PC-9 (cell line): ENCODE measurements around the gene AP1S2. TPM values are rescaled to one million over a fixed set of nuclear protein-coding genes. Genes with fewer than 3 reads are reported as not detected.

Source experiments
- BruUV-seq: library from RNA; stranded (reverse); fragments of 400-500 nt; replicated peaks from 2 replicates; lab custom pipeline; 2021; lab: Mats Ljungman, UMichigan
- CTCF ChIA-PET: fragments of 300-600 bp; sonication (Branson Sonifier 250); formaldehyde crosslinking; loops from one replicate; lab custom pipeline; 2022; ENCODE audit warnings: antibody characterized with exemption; lab: Charles Lee
- POLR2A ChIA-PET: fragments of 300-600 bp; sonication (Branson Sonifier 250); formaldehyde crosslinking; loops from one replicate; lab custom pipeline; 2022; ENCODE audit warnings: antibody characterized with exemption; ENCODE audit not compliant: unreplicated experiment; lab: Charles Lee
- DNase-seq, 2 experiments: peaks; one replicate each; pipeline versions ENCODE4 v3.0.0 to v3.0.0-alpha.2; 2015 to 2022; ENCODE audit warnings: mixed read lengths in 1 of 2
- H2AFZ ChIP-seq: fragments of 200-600 bp; sonication (generic); 2 replicates; pipeline ENCODE4 v1.8.1; 2017; ENCODE audit warnings: antibody characterized with exemption
- H3F3A ChIP-seq: fragments of 200-600 bp; sonication (generic); 2 replicates; pipeline ENCODE4 v1.8.1; 2017; ENCODE audit warnings: antibody characterized with exemption, mild to moderate bottlenecking, low read depth; ENCODE audit not compliant: insufficient read depth
- H3K27ac ChIP-seq: fragments of 200-600 bp; sonication (generic); 2 replicates; pipeline ENCODE4 v1.6.1; 2016; ENCODE audit warnings: mixed run types
- H3K27me3 ChIP-seq: fragments of 200-600 bp; sonication (generic); 2 replicates; pipeline ENCODE4 v1.6.1; 2016; ENCODE audit warnings: low read depth, mixed run types; ENCODE audit not compliant: insufficient read depth
- H3K36me3 ChIP-seq: fragments of 200-600 bp; sonication (generic); 2 replicates; pipeline ENCODE4 v1.6.1; 2016; ENCODE audit warnings: low read depth, mixed run types
- H3K4me1 ChIP-seq: fragments of 200-600 bp; sonication (generic); replicated peaks from 2 replicates; pipeline ENCODE4 v1.6.1; 2016; ENCODE audit warnings: mixed run types; ENCODE audit not compliant: insufficient read depth
- H3K4me2 ChIP-seq: fragments of 200-600 bp; sonication (generic); 2 replicates; pipeline ENCODE4 v1.6.1; 2017; ENCODE audit warnings: mixed run types
- H3K4me3 ChIP-seq: fragments of 200-600 bp; sonication (generic); 2 replicates; pipeline ENCODE4 v1.6.1; 2016; ENCODE audit warnings: mixed run types
- H3K79me2 ChIP-seq: fragments of 200-600 bp; sonication (generic); 2 replicates; pipeline ENCODE4 v1.6.1; 2017; ENCODE audit warnings: low read depth, mixed run types
- H3K9me2 ChIP-seq: fragments of 200-600 bp; sonication (generic); 2 replicates; pipeline ENCODE4 v1.8.1; 2017; ENCODE audit warnings: mild to moderate bottlenecking; ENCODE audit not compliant: insufficient read depth
- H3K9me3 ChIP-seq: fragments of 200-600 bp; sonication (generic); 2 replicates; pipeline ENCODE4 v1.8.1; 2016; ENCODE audit warnings: low read depth; ENCODE audit not compliant: insufficient read depth
- H4K20me1 ChIP-seq: fragments of 200-600 bp; sonication (generic); 2 replicates; pipeline ENCODE4 v1.8.1; 2017; ENCODE audit not compliant: insufficient read depth
- CTCF ChIP-seq: fragments of 200-600 bp; sonication (generic); conservative IDR thresholded peaks from 2 replicates; pipeline ENCODE4 v1.6.1; 2017; ENCODE audit warnings: mixed run types, antibody characterized with exemption, mild to moderate bottlenecking, moderate library complexity
- EZH2 ChIP-seq: fragments of 200-600 bp; sonication (generic); IDR thresholded peaks from 2 replicates; pipeline ENCODE4 v1.8.0; 2017; ENCODE audit warnings: antibody characterized with exemption, low read depth
- intact Hi-C: fragments of 100-400 bp; cut with micrococcal nuclease; formaldehyde crosslinking; loops from one replicate; pipeline ENCODE4 v1.10.0; 2022; ENCODE audit not compliant: unreplicated experiment
- total RNA-seq: library from RNA; stranded (reverse); gene quantifications from 2 replicates; pipeline ENCODE4 v1.2.3, GENCODE V29; 2021

The AP1S2 gene
- total RNA-seq, 1 experiment from 2014 or later = 14.2 TPM

- Histone ChIP-seq H4K20me1 (no peaks in the 10 kb centered on the region), H3K9me3 (no peaks in the 10 kb centered on the region), H3K79me2 (no peaks in the 10 kb centered on the region), H3K9me2 (no peaks in the 10 kb centered on the region), H3K36me3 (no peaks in the 10 kb centered on the region), H3K27ac (no peak overlapping the region), H3K4me2 (no peak overlapping the region), H2AFZ (no peak overlapping the region), H3K4me1 (no peaks in the 10 kb centered on the region), H3F3A (no peaks in the 10 kb centered on the region), H3K4me3 (no peak overlapping the region), H3K27me3 (no peaks in the 10 kb centered on the region)
- BruUV-seq = no TSS peak
- TF ChIP-seq EZH2 = no peak
- no peak for TF ChIP-seq CTCF
- POLR2A ChIA-PET = no interaction called here
- DNase-seq = no peak
- intact Hi-C loops = no loop called here
- CTCF ChIA-PET = no interaction called here
Observed at GRCh38 chrX:15864023-15864422, 9.4 kb upstream of the AP1S2 start.

GRCh38 chrX:15860921-15861320, 6.3 kb upstream of the AP1S2 start:
- H3K4me1 ChIP-seq = no peaks in the 10 kb centered on the region
- TF ChIP-seq CTCF (no peak), EZH2 (no peak)
- POLR2A ChIA-PET = no interaction called here
- CTCF ChIA-PET = no interaction called here
- no peaks in the 10 kb centered on the region for H3K27me3 ChIP-seq
- DNase-seq = no peak
- no peaks in the 10 kb centered on the region for H3K36me3 ChIP-seq
- H3K27ac ChIP-seq = no peak overlapping the region
- H3K4me2 ChIP-seq = no peak overlapping the region
- H2AFZ ChIP-seq = no peak overlapping the region
- H3K79me2 ChIP-seq = no peaks in the 10 kb centered on the region
- no peak overlapping the region for H3K4me3 ChIP-seq
- intact Hi-C loops = no loop called here
- no peaks in the 10 kb centered on the region for H3K9me2 ChIP-seq
- no peaks in the 10 kb centered on the region for H4K20me1 ChIP-seq
- H3K9me3 ChIP-seq = no peaks in the 10 kb centered on the region
- no TSS peak for BruUV-seq
- no peaks in the 10 kb centered on the region for H3F3A ChIP-seq

GRCh38 chrX:15858051-15858450, 3.4 kb upstream of the AP1S2 start:
- BruUV-seq = no TSS peak
- no peak for TF ChIP-seq EZH2
- TF ChIP-seq CTCF = no peak

More at GRCh38 chrX:15858051-15858450, 3.4 kb upstream of the AP1S2 start:
- ChIA-PET POLR2A (no interaction called here), CTCF (no interaction called here)
- Histone ChIP-seq H3K27me3 (no peaks in the 10 kb centered on the region), H3K4me3 (no peak overlapping the region), H3F3A (peaks cover 9% of the 10 kb centered on the region; the same call in 1 of the 2 replicates), H4K20me1 (no peaks in the 10 kb centered on the region), H3K27ac (no peak overlapping the region), H3K4me1 (peaks cover 7% of the 10 kb centered on the region; the same call in 1 of the 2 replicates), H3K79me2 (no peaks in the 10 kb centered on the region), H3K9me3 (no peaks in the 10 kb centered on the region), H3K9me2 (no peaks in the 10 kb centered on the region), H2AFZ (no peak overlapping the region), H3K4me2 (no peak overlapping the region), H3K36me3 (no peaks in the 10 kb centered on the region)
- no peak for DNase-seq
- intact Hi-C loops = no loop called here
